T-helper 2 cell treated with Interferon-gamma antibody and Interleukin-4, amounts not matched to agents 100 ng/mL and 5 ng/mL, for 36 hours (primary cell): ENCODE measurements around the gene ITGB6. TPM values are rescaled to one million over a fixed set of nuclear protein-coding genes. Genes with fewer than 3 reads are reported as not detected.

Source experiments
- intact Hi-C: fragments of 100-400 bp; cut with micrococcal nuclease; formaldehyde crosslinking; loops from one replicate; pipeline ENCODE4 v1.15.1; 2023
- total RNA-seq: library from RNA; stranded (reverse); gene quantifications from 2 replicates; pipeline ENCODE4 v1.2.3, GENCODE V29; 2022

ITGB6 gene, protein sequence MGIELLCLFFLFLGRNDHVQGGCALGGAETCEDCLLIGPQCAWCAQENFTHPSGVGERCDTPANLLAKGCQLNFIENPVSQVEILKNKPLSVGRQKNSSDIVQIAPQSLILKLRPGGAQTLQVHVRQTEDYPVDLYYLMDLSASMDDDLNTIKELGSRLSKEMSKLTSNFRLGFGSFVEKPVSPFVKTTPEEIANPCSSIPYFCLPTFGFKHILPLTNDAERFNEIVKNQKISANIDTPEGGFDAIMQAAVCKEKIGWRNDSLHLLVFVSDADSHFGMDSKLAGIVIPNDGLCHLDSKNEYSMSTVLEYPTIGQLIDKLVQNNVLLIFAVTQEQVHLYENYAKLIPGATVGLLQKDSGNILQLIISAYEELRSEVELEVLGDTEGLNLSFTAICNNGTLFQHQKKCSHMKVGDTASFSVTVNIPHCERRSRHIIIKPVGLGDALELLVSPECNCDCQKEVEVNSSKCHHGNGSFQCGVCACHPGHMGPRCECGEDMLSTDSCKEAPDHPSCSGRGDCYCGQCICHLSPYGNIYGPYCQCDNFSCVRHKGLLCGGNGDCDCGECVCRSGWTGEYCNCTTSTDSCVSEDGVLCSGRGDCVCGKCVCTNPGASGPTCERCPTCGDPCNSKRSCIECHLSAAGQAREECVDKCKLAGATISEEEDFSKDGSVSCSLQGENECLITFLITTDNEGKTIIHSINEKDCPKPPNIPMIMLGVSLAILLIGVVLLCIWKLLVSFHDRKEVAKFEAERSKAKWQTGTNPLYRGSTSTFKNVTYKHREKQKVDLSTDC
- total RNA-seq, result not detected in 2 replicates

DNA sequence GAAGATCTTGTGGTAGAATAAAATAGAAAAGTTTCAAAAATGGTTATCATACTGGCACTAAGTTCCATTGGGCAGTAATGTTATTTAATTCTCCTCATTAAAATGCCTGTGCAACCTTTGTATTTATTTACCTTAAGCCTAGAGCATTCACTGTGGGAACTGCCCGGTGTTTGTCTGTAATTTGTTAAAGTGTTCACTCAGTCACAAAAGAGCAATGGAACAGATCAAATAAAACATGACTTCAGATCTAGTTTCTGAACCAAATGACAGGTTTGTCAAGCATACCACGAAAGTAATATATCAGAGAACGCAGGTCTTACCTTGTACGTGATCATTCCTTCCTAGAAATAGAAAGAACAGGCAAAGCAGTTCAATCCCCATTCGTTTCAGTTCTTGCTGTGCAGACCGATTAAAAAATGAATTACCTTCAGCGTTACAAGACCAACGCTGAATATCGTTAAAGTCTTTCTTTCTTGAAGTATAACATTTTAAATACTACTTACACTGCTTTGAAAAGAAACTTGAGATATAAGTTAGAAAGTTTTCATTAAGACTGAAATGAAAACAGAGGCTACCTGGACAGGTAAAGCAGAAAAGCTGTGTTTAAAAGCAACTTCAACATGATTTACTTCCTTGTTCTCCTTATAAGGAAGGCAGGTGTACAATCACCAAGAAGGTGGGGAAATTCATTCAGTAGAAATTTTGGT is at the start of gene ITGB6:
Gene ITGB6, minus strand, starts transcription at position 590 of the 707 bp plus-strand sequence. Its CDS starts 209 bp downstream, at position 381.
- intact Hi-C loops, result no loop called here

DNA sequence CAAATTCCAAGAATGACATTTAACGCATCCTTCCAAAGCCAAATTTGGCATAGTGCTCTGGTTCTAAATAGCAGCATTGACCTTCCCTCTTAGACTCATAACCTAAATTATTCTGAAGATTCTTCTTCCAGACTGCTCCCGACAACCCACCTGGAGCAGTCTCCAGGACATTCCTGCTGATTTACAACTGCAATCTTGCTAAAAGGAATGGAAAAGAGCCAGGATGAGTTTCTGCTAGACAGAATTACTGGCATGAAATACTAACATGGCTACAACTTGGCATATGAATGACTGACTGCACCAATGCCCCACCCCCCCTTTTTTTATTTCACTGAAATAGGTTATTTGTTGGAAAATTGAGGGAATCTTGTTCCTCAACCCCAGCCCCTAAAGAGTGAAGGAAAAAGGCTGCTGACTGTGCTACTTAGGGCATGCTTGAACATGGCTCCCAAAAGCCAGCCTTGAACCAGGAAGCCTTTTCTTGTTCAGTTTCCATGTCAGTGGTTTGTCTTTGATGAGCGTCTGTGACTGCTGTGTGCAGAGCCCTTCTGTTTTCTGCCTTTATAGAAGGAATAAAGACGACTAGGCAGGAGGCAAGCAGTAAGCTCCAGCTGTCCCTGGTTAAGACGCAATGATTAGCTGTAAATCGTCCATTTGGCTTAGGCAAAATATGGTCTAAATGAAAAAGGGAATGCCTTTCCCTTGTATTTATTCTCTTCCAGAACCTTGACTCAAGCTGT is 47.4 kb upstream of the ITGB6 start:
- intact Hi-C loops, result no loop called here

DNA sequence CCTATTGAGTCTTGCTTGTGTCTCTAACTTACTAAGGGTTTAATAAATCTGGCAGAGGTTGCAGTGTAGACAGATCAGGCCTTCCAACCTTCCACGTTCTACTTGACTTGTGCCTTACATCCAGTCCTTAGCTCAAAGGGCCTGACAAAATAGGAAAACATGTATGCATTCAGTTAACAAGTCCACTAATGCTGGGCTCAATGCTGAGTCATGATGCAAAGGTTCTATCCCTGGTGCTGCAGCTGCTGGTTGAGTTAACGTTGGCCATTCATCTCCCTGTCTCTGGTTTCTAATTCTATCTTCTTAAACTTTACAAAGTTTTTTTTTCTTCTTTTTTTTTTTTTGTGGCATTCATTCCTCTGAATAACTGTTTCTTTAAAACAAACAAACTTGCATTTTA is 46.3 kb upstream of the ITGB6 start:
- intact Hi-C loops, result no loop called here

DNA sequence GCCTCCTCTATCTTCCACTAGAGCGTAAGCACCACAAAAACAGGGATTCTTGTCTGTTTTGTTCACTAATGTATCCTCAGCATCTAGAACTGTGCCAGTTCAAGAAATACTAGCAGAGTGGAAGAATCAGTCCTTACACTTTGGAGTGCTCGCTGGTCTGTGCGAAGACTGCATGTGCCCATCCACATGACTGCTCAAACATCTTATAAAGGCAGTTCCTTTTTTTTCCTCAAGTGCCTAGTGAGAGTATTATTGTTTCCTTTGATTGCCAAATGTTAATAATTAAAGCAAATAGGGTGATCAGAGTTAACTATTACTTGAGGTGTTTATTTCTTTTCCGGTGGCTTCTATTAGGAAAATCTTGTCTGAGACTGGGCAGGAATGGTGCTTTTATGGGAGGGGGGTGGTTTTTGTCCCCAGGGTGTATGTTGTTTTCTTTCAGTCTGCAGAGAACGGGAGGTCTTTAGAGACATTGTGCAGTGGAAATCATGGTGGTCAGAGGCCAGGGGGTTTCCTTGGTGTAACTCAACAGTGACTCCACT is 45.6 kb upstream of the ITGB6 start:
- intact Hi-C loops, result no loop called here

DNA sequence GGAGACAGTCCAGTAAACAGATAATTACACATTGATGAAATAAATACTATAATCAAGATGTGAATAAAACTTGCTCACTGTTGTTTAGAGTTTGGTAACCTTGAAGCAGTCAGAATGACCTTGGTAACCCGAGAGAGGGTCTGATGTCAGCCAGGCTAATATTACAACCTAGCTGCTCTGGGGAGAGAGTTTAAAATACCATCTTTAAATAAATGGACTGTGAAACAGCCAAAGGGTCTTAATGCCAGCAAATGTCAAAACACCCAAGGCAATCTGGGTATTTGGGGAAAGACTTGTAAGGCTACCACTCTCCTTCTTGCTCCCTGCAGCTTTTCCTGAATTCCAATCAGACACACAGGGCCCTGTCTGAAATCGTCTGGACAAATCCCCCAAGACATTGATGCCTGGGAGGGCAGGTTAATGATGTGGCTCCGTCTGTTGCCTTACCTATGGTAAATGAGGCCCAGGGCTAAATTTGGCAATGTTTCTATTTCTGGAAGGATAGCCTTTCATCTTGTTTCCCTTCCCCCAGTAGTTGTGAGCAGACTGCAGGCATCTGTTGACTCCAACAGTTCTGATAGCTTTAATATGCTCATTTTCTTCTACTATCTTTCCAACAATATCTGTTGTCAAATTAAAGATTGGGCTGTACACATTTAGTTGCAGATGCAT is 43.0 kb upstream of the ITGB6 start:
- intact Hi-C loops, result no loop called here

DNA sequence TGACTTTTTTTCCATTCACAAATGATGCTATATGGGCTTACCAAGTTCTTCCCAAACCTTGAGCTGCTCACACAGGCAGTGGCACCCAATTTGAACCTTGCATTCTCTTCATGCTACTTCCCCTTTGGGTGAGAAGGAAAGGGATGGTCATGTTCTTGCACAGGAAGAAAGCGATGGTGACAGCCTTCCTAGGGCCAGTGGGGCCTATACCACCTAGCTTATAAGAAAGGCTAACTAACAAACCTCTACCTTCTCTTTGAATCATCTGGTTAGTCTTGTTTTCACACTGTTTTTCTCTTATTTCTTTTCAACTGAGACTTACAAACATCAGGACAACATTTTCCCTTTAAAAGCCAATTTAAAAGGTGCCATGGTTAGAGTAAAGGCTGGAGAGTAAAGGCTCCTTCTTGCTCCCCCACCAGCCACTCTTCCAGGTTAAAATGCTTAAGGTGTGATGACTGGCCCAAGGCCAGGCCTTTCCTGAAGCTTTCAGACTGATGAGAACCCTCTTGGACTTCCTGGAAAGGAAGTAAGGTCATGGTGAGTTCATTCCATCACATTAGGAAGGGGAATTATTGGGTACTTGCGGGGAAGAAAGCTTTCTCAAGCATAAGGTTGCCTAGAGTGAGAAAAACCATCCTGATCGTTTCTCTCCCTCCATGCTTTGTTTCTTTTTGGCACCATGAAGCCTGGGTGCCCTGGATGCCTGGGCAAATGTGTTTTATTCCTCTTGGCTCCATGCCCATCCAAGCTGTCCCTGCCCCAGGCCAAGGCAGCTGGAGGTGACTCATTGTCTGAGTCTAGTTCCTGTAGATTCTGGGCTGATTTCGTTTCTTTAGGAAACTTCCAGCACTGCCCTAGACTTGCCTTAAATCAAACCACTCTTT is 41.4 kb upstream of the ITGB6 start:
- intact Hi-C loops, result no loop called here

DNA sequence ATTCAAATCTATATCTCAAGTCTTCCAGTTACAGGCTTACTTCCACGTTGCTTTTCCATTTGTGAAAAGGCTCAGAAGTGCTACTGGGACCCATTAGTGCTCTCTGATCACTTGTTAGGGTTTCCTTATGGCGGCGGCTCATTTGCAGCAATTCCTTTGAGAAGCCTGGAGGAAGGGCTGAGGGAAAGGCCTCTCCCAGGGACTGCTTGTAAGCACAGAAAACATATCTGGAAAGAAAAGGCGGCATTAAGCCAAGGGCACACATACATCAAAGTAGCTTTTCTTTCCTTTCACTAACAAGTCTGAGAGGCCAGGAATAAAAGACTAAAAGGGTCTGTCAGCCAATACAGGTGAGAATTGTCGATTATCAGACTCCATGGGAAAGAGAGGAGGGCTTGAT is 39.4 kb upstream of the ITGB6 start:
- intact Hi-C loops, result no loop called here

DNA sequence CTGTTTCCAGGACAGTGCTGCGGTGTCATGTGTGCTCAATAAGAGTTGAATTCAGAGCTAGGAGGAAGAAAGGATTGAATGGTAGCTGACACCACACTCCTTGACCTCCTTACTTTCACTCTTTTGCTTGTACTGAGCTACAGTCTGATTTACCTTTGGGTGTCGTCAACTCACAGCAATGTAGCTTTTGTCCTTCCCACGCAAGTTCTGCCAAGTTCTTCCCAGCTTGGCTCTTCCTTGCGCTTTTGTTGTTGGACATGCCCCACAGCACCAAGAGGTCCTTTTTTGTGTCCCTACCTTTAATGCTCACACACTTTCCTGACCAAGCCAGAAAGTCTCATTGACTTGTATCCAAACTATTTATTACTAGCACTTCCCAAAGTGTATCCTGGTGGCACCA is 38.3 kb upstream of the ITGB6 start:
- intact Hi-C loops, result no loop called here

DNA sequence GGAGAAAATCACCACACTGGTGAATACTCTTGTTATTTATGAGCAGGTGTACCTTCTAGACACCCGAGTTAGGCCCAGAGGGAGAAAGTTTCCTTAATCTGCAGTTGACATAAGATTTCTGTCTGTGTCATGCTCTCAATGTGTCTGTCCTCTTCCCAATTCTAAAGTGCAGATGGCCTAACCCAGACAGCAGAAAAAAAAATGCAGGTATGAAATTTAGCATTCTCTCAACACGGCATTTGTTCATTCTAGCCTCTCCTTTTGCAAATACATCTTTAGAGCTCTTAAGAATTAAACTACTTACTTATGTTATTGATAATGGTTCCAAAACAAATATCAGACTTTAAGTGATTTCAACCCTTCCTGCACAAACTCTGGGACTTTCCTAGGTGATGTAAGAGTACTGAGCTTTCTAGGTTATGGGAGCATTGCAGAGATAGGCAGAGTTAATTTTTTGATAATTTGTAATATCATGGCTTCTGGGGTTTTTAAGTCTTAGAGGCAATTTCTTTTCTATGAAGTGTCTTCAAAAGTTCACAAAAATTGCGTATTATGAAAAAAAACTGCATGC is 32.9 kb upstream of the ITGB6 start:
- intact Hi-C loops, result no loop called here

DNA sequence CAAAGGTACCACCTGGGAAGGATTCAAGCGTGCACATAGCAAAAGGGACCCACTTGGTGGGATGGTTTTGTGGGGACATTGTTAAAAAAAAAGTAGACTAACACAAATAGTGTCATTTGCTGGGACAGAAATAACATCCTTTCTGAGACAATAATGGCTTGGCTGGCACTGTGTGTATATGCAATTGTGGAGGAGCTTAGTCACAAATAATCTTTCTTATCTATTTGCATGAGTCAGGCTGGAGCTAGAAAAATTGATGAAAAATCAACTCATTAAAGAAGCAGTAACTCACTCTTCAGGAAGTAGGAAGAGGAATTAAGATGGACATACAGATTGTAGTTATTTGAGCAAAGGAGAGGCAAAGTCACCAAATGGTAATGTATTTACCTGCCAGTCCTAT is 29.5 kb upstream of the ITGB6 start:
- intact Hi-C loops, result no loop called here

DNA sequence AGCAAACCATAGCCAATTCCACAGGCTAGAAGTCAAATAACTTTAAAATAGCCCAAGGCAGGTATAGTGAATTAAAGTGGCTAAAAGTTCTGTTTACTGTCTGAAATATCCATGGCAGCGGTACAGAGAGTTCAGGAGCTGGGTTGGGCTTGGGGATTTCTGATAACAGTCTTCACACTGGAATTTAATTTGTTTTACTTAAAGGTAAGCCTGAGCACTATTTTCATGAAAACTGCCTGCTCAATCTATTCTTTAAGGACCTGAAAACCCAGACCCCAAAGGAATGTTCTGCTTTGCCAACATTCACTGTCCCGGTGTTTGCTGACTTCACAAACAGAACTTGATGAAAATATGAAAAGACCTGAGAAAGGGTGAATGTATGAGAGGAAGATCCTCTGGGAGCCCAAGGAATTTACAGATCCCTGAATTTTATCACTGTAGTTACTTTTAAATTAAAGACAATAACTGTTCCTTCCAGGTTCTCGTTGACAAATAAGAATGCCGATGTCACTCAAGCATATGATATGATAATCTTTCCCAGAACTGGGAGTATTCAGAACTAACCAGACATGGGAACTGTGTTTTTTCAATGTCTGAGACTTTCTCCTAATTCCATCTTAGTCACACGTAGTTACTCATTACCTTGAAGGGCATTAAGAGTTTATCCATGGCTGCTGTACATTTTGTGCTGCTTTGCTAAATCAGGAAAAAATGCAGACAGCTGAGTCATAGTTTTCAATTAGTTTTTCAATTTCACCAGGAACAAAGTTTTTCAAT is 28.3 kb upstream of the ITGB6 start:
- intact Hi-C loops, result no loop called here

DNA sequence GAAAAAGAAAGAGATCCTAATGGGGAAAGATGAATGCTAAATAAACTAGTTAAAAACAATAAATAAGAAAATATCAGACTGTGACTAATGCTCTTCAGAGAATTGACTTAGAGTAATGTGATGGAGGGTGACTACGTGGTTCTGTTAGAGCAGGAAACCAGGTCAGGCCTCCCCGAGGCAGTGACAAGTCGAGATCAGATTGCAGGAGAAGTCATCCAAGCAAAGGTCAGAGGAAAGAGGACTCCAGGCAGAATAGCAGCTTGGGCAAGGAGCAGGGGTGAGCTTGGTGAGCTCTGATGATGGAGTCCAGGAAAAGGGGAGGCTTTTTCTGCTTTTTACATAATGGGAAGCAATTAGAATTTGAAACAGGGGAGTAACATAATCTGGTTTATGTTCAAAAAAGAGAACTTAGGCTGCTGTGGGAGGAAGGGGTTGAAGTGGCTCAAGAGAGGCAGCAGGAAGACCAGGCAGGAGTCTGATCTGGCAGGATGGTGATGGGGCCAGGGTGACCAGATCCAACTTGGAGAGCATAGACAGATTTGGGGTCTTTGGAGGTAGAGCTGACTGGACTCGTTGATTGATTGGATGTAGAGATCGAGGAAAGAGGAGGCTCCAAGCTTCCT is 27.3 kb upstream of the ITGB6 start:
- intact Hi-C loops, result no loop called here

DNA sequence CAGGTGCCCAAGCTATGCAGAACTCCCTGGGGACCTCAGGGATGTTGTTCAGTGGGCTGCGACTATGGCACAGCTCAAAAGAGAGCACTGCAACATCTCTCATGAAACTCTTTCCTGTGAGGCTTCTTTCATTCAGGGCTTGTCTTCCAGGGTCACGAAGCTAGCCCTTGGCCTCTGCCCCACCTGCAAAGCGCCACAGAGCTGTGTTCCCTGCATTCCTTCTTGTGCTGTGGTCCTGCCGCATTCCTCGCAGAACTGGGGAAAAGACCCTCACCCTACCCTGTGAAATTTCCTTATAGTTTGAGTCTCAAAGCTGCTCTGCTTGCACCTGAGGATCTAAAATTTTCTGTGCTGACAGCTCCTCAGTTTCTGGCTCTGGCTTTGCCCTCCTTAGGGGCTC is 26.3 kb upstream of the ITGB6 start:
- intact Hi-C loops, result no loop called here

DNA sequence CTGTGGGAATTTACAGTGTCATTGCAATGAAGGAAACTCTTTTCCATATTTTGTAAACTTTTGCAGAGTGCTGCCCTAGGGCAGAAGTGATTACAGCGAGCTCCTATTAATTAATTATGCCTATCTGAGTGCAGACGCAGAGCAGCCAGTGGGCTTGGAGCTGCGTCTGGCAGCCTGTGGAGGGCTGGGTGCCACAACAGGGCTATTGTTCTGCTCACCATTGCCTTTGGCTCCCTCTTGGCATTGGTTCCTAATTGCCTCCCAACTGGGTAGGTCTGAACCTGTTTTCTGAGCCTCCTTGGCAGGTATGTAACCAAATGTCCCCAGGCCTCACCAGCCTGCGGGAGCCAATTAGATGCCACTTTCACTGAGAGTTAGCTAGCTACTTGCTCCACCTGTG is 25.6 kb upstream of the ITGB6 start:
- intact Hi-C loops, result no loop called here

DNA sequence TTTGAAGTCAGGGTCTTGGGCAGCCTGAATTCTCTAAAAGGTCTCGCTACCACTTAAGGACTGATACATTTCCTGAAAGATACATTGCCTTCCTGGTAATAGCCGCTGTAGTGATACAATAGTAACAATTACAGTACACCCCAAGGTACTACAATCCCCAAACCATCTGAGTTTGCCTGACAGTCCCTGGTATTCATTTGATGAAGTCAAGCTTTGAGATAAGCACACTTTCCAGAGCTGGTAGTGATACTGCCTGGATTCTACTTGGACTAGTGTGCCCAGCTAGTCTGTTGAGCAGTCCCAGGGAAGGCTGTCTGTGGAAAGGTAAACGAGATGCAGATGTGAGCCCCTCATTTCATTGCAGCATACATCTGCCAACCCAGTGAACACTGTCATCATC is 24.4 kb upstream of the ITGB6 start:
- intact Hi-C loops, result no loop called here

DNA sequence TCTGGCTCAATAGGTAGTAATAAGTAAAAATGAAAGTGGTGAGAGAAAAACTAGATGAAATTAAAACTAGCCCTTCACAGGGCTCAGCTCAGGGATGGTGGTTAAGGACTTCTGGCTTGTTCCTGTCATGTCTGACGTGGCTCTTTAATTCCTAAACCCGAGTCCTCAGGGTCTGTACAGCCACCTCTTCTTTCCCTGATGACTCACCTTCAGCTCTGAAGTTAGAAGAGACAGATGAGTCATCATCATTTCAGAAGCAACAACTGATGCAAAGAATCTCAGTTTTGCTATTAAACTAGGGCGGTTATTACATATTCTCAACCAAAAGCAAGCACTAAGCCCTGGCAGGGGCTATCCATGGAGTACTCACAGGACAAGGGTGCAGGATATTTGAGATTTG is 24.0 kb upstream of the ITGB6 start:
- intact Hi-C loops, result no loop called here

DNA sequence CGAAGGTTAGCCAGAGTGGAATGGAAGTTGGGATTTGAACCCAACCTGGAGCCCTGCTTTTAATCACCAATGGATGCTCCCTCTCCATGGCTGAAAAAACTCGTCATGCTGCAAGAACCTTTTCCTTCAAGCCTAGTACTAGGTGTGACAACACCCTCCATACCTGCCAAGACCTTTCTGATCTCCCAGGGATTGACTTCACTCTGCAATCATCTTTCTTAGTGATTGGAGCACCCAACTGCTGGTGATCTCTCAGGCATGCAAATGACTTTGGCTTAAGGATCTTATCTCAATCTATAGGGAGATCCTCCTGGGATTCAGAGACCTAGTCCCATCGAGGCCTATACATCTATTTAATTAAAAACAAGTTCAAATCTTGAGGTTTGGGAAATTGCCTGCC is 23.5 kb upstream of the ITGB6 start:
- intact Hi-C loops, result no loop called here
